Measurements from ENCODE around the gene PITX1.

Gene PITX1

GRCh38 chr5:135055396-135055795, 21.4 kb upstream of the PITX1 start:
- no peak for TF ChIP-seq SIN3A (IDR thresholded peaks at IDR 0.05; ENCODE audit: borderline replicate concordance, insufficient read depth, low read length)
- no peak for TF ChIP-seq TAF1 (IDR thresholded peaks at IDR 0.05; ENCODE audit: borderline replicate concordance, insufficient read depth, low read length)
- no peak for TF ChIP-seq REST (IDR thresholded peaks at IDR 0.05; ENCODE audit: insufficient read depth in 1 of 2, low read depth in 2 of 2, low read length in 2 of 2)
- TF ChIP-seq FOXP2 (optimal IDR thresholded peaks at IDR 0.05; ENCODE audit: borderline replicate concordance, extremely low read depth, extremely low read length, insufficient read depth): no peak
- no peak for TF ChIP-seq POLR2AphosphoS5 (IDR thresholded peaks at IDR 0.05; ENCODE audit: low read depth, low read length)

DNA sequence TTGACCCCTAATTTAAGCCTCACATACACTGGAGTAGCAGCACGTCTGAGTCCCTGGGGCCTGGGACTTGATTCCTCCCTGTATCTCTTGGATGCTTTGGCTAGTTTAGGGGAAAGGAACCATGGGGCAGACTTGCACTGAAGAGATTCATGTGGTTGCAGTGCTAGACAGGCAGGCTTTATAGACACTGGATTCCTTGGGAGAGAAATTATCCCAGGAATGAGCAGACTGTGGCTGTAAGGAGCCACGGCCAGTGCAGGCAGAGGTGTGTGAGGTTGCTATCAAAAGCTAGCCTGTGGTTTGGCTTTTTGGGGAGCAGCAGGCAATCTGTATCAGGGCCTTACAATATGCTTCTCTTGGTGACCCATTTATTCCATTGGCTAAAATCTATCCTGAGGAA, 20.5 kb upstream of the PITX1 start:
- TF ChIP-seq REST (IDR thresholded peaks at IDR 0.05; ENCODE audit: insufficient read depth in 1 of 2, low read depth in 2 of 2, low read length in 2 of 2) (no peak), POLR2AphosphoS5 (IDR thresholded peaks at IDR 0.05; ENCODE audit: low read depth, low read length) (no peak), FOXP2 (optimal IDR thresholded peaks at IDR 0.05; ENCODE audit: borderline replicate concordance, extremely low read depth, extremely low read length, insufficient read depth) (no peak), SIN3A (IDR thresholded peaks at IDR 0.05; ENCODE audit: borderline replicate concordance, insufficient read depth, low read length) (no peak), TAF1 (IDR thresholded peaks at IDR 0.05; ENCODE audit: borderline replicate concordance, insufficient read depth, low read length) (no peak)

DNA sequence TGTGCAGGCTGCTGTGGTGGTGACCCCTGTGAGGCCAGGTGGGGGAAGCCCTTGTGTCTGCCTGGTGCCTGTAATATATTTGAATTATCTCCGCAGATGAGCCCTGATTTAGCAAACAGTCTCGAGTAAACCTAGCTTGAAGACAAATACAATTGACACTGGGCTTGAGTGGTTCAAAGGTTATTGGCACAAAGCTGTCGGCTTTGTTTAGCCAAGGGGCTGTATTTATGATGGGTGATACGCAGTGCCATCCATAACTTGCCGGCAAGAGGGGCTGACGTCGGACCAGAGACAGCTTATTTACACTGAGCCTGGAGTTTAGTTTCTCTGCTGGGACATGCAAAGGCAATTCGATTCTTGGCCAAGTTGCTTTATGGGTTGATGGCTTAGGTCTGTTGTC, 20.0 kb upstream of the PITX1 start:
- no peak for TF ChIP-seq SIN3A (IDR thresholded peaks at IDR 0.05; ENCODE audit: borderline replicate concordance, insufficient read depth, low read length)
- TF ChIP-seq FOXP2 (optimal IDR thresholded peaks at IDR 0.05; ENCODE audit: borderline replicate concordance, extremely low read depth, extremely low read length, insufficient read depth): no peak
- no peak for TF ChIP-seq TAF1 (IDR thresholded peaks at IDR 0.05; ENCODE audit: borderline replicate concordance, insufficient read depth, low read length)
- no peak for TF ChIP-seq REST (IDR thresholded peaks at IDR 0.05; ENCODE audit: insufficient read depth in 1 of 2, low read depth in 2 of 2, low read length in 2 of 2)
- no peak for TF ChIP-seq POLR2AphosphoS5 (IDR thresholded peaks at IDR 0.05; ENCODE audit: low read depth, low read length)

DNA sequence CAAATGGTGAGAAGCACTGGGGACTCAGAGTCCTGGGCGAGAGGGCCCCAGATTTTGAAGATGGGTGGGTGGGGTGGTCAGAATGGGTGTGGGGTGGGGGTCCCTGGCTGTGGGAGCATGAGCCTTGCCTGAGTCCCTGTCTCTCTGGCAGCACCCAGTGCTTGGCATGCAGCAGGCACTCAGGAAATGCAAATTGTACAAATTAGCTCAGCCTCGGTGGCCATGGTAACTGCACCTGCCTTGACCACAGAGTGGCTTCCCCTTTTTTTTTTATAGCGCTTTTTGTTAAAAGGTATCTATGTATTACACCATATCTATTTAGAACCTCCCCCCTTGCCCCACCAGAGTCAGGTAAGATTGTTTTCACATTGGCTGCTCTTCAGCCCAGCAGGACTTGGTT, 19.2 kb upstream of the PITX1 start:
- TF ChIP-seq FOXP2 (optimal IDR thresholded peaks at IDR 0.05; ENCODE audit: borderline replicate concordance, extremely low read depth, extremely low read length, insufficient read depth) (no peak), REST (IDR thresholded peaks at IDR 0.05; ENCODE audit: insufficient read depth in 1 of 2, low read depth in 2 of 2, low read length in 2 of 2) (no peak), POLR2AphosphoS5 (IDR thresholded peaks at IDR 0.05; ENCODE audit: low read depth, low read length) (no peak)

DNA sequence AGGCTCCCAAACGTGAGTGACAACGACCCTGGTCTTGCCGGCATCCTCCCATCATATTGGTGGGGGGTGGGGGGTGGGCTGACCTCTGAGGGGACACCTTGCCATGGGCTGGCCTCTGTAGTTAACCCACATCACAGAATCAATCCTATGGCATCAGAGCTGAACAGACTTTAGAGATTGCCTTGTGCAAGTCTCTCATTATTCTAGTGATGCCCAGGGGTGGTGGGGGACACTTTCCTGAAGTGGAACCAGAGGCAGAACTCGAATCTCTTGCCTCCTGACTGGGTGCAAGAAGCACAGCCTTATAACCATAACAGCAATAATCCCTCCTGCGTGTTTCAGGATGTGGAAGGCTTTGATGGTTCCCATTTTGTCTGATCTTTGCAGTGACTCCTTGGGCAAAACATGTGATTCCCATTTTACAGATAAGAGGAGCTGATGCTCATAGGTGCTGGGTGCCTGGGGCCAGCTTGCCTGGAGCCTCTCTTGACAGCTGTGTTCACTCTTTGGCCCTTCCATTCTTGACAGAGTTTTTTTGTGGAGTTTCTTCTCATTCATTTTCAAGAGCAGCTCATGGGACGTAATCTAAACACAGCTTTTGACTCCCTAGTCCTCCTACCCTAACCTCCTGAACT, 18.6 kb upstream of the PITX1 start:
- TF ChIP-seq FOXP2 (optimal IDR thresholded peaks at IDR 0.05; ENCODE audit: borderline replicate concordance, extremely low read depth, extremely low read length, insufficient read depth) (no peak), SIN3A (IDR thresholded peaks at IDR 0.05; ENCODE audit: borderline replicate concordance, insufficient read depth, low read length) (no peak), REST (IDR thresholded peaks at IDR 0.05; ENCODE audit: insufficient read depth in 1 of 2, low read depth in 2 of 2, low read length in 2 of 2) (no peak), POLR2AphosphoS5 (IDR thresholded peaks at IDR 0.05; ENCODE audit: low read depth, low read length) (no peak), TAF1 (IDR thresholded peaks at IDR 0.05; ENCODE audit: borderline replicate concordance, insufficient read depth, low read length) (no peak)

Measured in PFSK-1 (cell line).